HG03575 (cell line): ENCODE results near the gene RAB30.
"Not testable (repeated sequence)": the region's sequence is repeated elsewhere in the genome, so short reads cannot be mapped to it uniquely, and the experiment has no call there.

Source experiments
- ATAC-seq: cut with Tn5 transposase; IDR thresholded peaks from one replicate; pipeline ENCODE4 v1.9.1; 2021; ENCODE audit not compliant: unreplicated experiment, insufficient number of reproducible peaks, low FRiP score; ENCODE audit errors: extremely low read depth

Gene RAB30

DNA sequence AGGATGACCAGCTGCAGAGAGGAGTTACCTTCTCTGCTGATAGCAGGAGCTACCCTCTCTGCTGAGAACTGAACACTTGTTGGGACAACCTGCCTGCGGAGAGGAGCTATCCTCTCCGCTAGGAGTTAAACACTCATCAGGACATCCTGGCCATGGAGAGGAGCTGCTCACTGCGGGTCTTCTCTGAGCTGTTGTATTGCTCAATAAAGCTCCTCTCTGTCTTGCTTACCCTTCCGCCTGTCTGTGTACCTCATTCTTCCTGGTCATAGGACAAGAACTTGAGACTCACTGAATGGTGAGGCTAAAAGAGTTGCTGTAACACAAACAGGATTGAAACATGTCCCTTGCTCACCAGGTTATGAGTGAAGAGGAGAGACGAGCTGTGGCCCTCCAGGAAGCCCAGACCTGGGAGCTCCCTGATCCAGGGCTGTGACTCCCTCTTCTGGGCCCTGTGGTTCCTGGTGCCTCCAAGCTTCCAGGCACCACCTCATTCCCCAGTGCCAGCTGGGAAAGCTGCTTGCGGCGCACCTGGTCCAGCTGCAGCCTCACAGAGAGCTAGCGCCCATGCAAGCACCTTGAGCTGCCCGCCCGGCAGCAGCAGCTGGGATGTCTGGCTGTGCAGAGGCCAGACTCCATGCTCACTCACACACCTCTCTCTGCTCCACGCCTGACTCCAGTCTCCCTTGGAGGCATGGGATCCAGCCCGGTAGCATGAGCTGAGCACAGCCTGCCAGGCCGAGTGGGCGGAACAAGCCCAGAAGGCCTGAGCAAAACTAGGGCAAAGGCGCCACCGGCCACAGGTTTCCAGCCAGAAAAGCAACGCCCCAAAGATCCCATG, 50.5 kb downstream of the RAB30 start:
- ATAC-seq: no peak

DNA sequence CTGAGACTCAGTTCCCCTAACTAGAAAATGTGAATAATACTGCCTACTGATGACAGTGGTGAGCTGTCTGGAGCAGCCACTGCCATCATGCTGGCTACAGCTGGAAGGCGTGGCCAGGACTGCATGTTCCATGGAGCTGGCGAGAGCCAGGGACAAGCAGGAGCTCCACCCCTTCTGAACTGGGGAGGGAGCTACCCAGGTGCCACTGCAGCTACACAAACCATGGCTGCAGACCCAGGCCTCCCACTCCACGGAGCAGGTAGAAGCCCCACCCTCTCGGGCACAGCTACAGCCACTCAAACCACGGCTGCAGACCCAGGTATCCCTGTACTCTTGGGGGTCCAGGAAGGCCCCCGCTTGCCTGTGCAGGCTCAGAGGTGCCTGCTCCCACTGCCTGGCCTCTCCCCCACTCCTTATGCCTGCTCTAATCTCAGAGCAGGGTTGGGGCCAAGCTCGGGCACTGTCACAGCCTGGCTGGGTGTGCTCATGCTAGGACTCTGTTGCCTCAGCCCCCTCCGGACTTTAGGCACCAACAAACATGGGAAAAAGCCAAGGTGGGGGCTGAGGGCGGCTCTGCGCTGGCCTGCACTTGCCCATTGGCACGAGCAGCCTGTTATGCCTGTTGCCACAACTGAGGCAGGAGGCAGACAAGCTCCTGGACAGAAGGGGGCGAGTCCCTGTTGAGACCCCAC, 51.7 kb downstream of the RAB30 start:
- no peak for ATAC-seq

- no peak for ATAC-seq
Observed at GRCh38 chr11:83014951-83015350, 56.7 kb downstream of the RAB30 start.

DNA sequence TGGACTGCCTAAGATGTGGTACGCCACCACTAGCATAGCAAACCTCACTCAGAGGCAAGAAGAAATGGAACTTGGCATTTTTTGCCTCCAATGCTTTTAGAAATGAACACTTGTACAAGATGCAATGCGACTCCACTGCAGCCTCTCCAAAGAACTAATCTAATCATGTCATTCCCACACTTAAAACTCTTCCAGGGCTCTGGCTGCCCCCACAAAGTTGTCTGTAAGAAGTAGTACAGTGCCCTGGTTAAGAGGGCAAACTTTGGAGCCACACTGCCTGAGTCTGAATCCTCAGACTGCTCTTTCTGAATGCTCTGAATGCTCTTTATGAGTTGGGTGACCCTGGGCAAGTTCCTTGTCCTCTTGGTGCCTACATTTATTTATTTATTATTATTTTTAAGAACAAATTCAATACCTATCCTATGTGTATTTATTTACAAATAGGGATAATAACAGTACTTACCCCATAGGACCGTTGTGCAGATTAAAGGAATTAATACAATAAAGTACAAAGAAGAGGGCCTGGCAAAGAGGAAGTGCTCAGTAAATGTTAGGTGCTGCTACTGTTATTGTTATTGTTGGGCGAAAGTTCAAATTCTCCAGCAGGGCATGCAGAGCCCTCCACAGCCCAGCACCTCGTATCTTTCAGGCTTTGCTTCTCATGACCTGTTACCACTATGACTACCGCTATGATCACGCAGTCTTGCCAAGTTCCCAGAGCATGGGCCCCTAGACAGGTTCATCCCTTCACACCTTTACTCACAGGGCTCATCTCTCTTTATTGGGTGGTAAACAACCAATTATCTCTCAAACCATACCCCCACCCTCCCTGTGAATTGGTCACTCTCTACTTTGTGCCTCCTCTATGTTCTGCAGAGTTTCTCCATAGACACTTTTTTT, 59.3 kb downstream of the RAB30 start:
- ATAC-seq: no peak

DNA sequence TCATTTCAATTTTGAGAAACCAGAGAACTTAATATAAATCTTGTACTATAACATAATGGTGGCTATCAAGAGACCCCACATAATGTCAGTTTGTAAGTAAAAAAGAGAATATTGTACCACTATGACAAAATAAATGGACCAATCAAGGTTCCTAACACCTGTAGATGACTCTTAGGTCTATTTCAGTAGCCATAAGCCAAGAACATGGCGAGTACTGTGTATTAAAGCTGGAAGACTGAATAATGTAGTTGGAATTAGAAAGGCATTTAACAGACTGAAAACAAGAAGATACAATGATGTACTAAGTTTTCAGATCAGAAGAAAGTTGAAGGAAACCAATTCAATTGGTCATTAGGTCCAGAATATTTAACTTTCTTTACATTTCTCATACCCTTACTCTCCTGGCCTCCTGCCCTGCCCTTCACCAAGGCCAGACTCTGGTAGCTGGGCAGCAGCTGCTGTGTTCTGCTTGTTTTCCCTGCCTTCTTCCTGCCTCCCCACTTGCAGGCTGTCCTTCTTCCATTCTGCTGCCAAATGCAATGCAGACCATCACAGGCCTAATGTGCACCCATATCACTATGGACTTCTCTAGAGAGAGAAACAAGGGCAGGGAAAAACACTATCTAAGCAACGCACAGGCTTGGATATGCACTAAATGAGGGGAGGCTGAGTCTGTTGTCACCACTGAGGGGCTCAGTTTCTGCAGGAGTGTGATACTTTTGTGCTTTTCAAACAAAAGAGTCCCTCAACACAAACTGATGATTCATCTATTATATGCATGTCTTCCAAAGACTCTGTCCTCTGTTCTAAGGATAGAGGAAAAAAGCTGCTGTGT, 60.1 kb downstream of the RAB30 start:
- ATAC-seq: no peak

DNA sequence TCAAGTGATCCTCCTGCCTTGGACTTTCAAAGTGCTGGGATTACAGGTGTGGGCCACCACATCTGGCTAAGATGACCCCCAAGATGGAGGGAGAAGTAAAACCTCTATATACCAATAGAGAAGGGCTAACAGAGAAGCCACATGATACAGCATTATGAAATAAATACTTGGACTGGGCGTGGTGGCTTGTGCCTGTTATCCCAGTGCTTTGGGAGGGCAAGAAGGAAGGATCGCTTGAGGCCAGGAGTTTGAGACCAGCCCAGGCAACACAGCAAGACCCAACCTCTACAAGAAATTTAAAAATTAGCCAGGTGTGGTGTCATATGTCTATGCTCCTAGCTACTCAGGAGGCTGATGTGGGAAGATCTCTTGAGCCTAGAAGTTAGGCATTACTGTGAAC, 61.7 kb downstream of the RAB30 start:
- ATAC-seq: no peak

DNA sequence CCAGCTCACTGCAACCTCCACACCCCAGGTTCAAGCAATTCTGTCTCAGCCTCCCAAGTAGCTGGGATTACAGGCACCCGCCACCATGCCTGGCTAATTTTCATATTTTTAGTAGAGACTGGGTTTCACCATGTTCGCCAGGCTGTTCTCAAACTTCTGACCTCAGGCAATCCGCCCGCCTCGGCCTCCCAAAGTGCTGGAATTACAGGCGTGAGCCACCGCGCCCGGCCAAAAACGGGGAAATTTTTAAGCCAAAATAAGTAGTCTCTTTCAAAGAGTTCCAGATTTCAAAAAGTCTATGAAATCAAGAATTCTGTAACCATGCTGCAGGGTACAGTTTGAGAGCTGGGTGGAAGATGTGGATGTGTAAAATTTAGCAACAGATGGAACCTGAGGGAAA, 62.6 kb downstream of the RAB30 start:
- ATAC-seq: not testable (repeated sequence)

GRCh38 chr11:83008581-83008923, 63.1 kb downstream of the RAB30 start:
- ATAC-seq: no peak

DNA sequence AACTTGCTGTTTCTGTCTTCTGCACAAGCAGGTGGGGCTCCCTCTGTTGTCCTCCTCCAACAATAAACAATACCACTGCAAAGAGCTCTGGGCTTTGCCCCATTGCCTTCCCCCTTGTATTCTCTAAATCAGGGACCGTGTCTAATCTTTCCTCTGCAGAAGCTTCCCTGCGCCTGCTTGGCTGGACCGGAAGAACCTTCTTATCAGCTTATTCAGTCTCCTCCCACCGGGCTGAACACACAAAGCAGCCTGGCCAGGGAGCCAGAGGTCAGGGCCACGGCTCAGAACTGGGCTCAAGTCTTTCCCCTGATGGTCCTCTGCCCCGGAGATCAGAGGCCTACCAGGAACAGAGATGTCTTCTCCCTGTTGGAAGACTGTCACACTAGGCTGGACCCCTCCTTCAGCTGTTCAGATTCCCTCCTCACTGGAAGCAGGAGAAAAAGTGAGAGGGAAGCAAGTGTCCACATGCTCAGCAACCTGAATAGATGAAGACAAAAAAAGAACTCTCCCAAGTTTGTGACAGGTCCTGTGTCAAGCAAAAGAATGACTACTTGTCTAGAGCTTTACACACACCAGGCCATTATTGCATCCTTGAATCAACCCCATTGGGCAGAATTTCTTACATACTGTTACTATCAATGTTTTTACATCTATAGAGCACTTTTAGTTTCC, 63.7 kb downstream of the RAB30 start:
- no peak for ATAC-seq

- ATAC-seq: no peak
Observed at GRCh38 chr11:83007477-83007876, 64.2 kb downstream of the RAB30 start.

DNA sequence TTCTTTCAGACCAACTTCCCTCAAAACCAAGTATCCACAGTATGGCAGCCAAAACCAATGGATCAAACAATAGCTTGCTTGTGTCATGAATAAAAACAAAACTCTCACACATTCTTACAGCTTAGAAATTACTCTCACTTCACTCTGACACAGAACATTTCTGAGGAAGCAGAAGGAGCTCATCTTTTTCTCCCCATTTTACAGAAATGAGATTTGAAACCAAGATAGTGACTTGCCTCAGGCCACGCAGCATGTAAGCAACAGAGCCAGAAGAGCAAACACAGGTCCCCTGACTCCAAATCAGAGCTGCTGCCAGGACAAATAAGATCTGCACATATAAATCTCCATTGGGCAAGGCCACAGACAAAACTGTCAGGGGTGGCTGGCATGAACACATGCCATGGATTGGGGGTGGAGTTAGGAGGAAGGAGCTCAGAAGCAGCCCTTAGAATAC, 64.8 kb downstream of the RAB30 start:
- no peak for ATAC-seq

GRCh38 chr11:83004746-83005556, 66.7 kb downstream of the RAB30 start:
- no peak for ATAC-seq

DNA sequence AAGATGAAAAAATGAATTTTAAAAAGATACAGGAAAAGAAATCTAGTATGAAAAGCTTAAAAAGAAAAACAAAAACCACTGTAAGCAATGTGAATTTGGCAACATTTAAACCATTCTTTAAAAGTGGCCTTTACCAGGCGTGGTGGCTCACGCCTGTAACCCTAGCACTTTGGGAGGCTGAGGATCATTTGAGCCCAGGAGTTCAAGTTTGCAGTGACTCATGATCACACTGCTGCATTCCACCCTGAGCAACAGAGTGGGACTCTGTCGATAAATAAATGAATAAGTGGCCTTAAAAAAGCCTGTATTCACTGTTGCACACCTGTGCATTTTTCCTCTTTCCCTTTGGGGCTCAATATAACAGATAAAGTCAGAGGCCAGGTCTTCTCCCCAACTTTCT, 69.2 kb downstream of the RAB30 start:
- ATAC-seq: no peak

GRCh38 chr11:83002053-83002452, 69.6 kb downstream of the RAB30 start:
- ATAC-seq: no peak

DNA sequence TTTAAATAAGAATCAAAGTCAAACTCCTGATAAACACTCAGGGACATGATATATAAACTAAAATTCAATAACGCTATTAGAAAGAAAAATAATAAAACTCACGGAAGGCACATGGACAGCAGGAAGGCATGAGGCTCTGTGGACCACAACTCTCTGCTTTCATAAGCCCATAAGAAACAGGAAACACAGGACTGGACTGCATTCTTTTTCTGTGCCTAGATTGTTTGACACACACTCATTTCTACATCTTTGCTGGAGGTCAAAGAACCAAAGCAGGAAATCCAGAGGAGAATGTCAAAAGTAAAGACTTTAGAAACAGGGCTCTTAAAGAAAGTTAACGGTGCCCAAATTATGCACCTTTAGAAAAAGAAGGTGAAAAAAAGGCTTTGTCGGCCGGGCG, 71.3 kb downstream of the RAB30 start:
- ATAC-seq: no peak

DNA sequence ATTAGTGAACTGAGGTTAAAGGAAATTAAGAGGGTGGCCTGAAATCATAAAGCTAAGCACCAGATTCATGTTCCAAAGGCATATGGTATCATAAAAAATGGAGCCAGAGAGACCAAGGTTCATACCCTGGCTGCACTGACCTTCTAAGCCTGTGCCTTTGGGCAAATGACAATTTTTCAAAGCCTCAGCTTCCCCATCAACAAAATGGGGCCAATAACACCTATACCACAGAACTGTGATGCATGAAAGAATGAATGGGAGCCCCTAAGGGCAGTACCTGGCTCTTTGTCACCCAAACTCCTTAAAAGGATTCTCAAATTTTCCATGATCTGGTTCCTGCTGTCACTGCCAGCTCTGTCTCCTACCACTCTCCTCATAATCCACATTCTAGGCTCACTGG, 72.5 kb downstream of the RAB30 start:
- ATAC-seq: no peak

GRCh38 chr11:82998697-82999096, 73.0 kb downstream of the RAB30 start:
- ATAC-seq: no peak
